Sigmoid colon (tissue), 7 donors: ENCODE data around the gene NR3C2. TPM values are rescaled to one million over a fixed set of nuclear protein-coding genes. Genes with fewer than 3 reads are reported as not detected.

Experiments
- DNase-seq: peaks from one replicate; pipeline ENCODE4 v3.0.0-alpha.2; 2019
- H3K27ac ChIP-seq, 4 donors: fragments of 200-600 bp; sonication (generic); one replicate each; pipeline ENCODE4 v1.5.1; 2016 to 2019; ENCODE audit warnings: mild to moderate bottlenecking in 1 of 4
- H3K27me3 ChIP-seq, 3 donors: fragments of 200-600 bp; sonication (generic); one replicate each; pipeline ENCODE4 v1.5.1; 2019; ENCODE audit warnings: mild to moderate bottlenecking in 1 of 3
- H3K36me3 ChIP-seq, 4 donors: fragments of 200-600 bp; sonication (generic); one replicate each; pipeline ENCODE4 v1.5.1; 2016 to 2019
- H3K4me1 ChIP-seq, 4 donors: fragments of 200-600 bp; sonication (generic); one replicate each; pipeline ENCODE4 v1.5.1; 2017 to 2019
- H3K4me3 ChIP-seq, 4 donors: fragments of 200-600 bp; sonication (generic); one replicate each; pipeline ENCODE4 v1.5.1; 2017 to 2019; ENCODE audit warnings: mild to moderate bottlenecking in 2 of 4, moderate library complexity in 1 of 4
- H3K9me3 ChIP-seq, 4 donors: fragments of 200-600 bp in 3 of 4; sonication (generic) in 3 of 4; one replicate each; pipeline versions ENCODE4 v1.5.1 to v1.6.1; 2013 to 2019
- EP300 ChIP-seq, 4 donors: sonication (generic); formaldehyde crosslinking; IDR thresholded peaks; one replicate each; pipeline ENCODE4 v1.6.1; 2017; ENCODE audit warnings: antibody characterized with exemption in 4 of 4
- POLR2A ChIP-seq, 2 donors: fragments of 450-650 bp; IDR thresholded peaks; one replicate each; pipeline ENCODE4 v1.6.1; 2016; ENCODE audit warnings: antibody characterized with exemption in 2 of 2, mild to moderate bottlenecking in 2 of 2, moderate library complexity in 2 of 2
- POLR2AphosphoS5 ChIP-seq, 4 donors: sonication (generic); formaldehyde crosslinking; IDR thresholded peaks; one replicate each; pipeline ENCODE4 v1.6.1; 2017; ENCODE audit warnings: antibody characterized with exemption in 4 of 4
- WGBS, 2 donors: extraction: QIAGEN DNeasy Blood & Tissue Kit; methylation state at CpG; one replicate each; pipeline ENCODE4 v1.1.7; 2013; 5-methylcytosine and 5-hydroxymethylcytosine counted together
- intact Hi-C: fragments of 100-400 bp; cut with DNase I; formaldehyde crosslinking; loops from one replicate; pipeline ENCODE4 v1.15.1; 2023
- polyA plus RNA-seq, 3 donors: library from polyadenylated mRNA; stranded (reverse); fragments of 200-250 nt; gene quantifications; one replicate each; pipeline ENCODE4 v1.2.3, GENCODE V29; 2013
- total RNA-seq, 4 donors: library from RNA; depleted of rRNA; stranded (reverse); fragments of >200 nt; gene quantifications; one replicate each; pipeline ENCODE4 v1.1.0, GENCODE V29; 2016
- TF ChIP-seq, protein P1 (sequence below), 4 experiments: fragments of 450-650 bp in 3 of 4; fragments of 200-600 bp in 1 of 4; IDR thresholded peaks; one replicate each; pipeline ENCODE4 v1.5.1; 2016 to 2019; ENCODE audit warnings: antibody characterized with exemption in 4 of 4, mild to moderate bottlenecking in 3 of 4, moderate library complexity in 2 of 4
- donor health status: healthy with polysubstance abuse.
- donor health status: Bipolar disorder and iron deficiency.
- donor health status: healthy.

Gene NR3C2
- total and polyA plus RNA-seq, 7 donors: 15.6 to 34.9 (median 23.4) TPM

DNA sequence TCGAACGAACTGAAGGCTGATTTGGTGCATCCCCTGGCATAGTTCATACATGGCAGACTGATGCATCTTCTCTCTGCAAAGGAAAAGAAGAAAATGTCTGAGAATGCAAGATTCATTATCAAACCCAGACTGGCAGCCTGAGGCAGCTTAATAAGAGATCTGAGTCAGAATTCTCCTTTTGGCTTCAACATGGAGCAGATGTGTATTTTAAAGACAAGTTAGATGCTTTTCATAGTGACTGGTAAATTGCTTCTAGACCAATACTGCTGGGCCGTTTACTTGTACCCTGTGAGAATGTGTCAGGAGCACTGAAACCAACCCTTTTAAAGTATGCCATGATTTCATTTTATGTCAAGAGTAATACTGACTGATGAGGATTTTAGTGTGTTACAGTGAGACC lies 322.0 kb downstream of the NR3C2 start:
- peaks cover 0 to 14% (median 9%) of the 10 kb centered on the region in 4 donors for H3K4me1 ChIP-seq
- H3K4me3 ChIP-seq: no peak overlapping the region
- peaks cover 0 to 9% (median 0%) of the 10 kb centered on the region in 4 donors for H3K9me3 ChIP-seq
- no peak overlapping the region for H3K27ac ChIP-seq
- WGBS, 2 donors: 90% methylated on average over 3 of the region's 3 CpGs
- H3K36me3 ChIP-seq: peaks cover 0 to 16% (median 0%) of the 10 kb centered on the region in 4 donors
- DNase-seq: no peak
- H3K27me3 ChIP-seq: no peaks in the 10 kb centered on the region
- TF ChIP-seq, protein P1, sequence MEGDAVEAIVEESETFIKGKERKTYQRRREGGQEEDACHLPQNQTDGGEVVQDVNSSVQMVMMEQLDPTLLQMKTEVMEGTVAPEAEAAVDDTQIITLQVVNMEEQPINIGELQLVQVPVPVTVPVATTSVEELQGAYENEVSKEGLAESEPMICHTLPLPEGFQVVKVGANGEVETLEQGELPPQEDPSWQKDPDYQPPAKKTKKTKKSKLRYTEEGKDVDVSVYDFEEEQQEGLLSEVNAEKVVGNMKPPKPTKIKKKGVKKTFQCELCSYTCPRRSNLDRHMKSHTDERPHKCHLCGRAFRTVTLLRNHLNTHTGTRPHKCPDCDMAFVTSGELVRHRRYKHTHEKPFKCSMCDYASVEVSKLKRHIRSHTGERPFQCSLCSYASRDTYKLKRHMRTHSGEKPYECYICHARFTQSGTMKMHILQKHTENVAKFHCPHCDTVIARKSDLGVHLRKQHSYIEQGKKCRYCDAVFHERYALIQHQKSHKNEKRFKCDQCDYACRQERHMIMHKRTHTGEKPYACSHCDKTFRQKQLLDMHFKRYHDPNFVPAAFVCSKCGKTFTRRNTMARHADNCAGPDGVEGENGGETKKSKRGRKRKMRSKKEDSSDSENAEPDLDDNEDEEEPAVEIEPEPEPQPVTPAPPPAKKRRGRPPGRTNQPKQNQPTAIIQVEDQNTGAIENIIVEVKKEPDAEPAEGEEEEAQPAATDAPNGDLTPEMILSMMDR (IDR thresholded peaks at IDR 0.05): no peak
- no peak for TF ChIP-seq EP300 (IDR thresholded peaks at IDR 0.05)
- TF ChIP-seq POLR2A (IDR thresholded peaks at IDR 0.05): no peak
- no peak for TF ChIP-seq POLR2AphosphoS5 (IDR thresholded peaks at IDR 0.05)
- intact Hi-C loops: no loop called here

DNA sequence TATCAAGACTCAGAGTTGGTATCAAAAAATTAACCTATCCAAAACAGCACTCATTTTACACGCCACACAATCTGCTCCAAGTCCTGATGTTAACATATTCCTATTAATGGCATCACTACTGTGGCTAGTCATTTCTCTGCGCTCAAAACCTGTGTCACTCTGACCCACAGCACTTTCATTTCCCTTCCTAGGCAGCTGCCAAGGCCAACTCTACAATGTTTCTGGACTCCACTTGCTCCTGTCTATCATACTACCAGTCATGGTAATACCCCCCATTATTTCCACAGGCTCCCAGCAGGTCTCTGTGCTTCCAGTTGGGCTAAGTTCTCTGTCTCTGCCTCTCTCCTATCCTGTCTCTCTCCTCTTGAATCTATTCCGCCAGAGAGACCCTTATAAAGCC lies 323.6 kb downstream of the NR3C2 start:
- DNase-seq: no peak
- intact Hi-C loops: no loop called here
- Histone ChIP-seq H3K4me1 (peaks cover 0 to 14% (median 9%) of the 10 kb centered on the region in 4 donors), H3K27ac (no peak overlapping the region), H3K36me3 (peaks cover 0 to 22% (median 0%) of the 10 kb centered on the region in 4 donors), H3K9me3 (peaks cover 0 to 6% (median 0%) of the 10 kb centered on the region in 4 donors), H3K27me3 (no peaks in the 10 kb centered on the region), H3K4me3 (no peak overlapping the region)
- WGBS, 2 donors: 75 to 95% methylated on average over 3 of the region's 3 CpGs
- TF ChIP-seq, protein P1 (IDR thresholded peaks at IDR 0.05): no peak
- no peak for TF ChIP-seq EP300 (IDR thresholded peaks at IDR 0.05)
- TF ChIP-seq POLR2A (IDR thresholded peaks at IDR 0.05): no peak
- TF ChIP-seq POLR2AphosphoS5 (IDR thresholded peaks at IDR 0.05): no peak

DNA sequence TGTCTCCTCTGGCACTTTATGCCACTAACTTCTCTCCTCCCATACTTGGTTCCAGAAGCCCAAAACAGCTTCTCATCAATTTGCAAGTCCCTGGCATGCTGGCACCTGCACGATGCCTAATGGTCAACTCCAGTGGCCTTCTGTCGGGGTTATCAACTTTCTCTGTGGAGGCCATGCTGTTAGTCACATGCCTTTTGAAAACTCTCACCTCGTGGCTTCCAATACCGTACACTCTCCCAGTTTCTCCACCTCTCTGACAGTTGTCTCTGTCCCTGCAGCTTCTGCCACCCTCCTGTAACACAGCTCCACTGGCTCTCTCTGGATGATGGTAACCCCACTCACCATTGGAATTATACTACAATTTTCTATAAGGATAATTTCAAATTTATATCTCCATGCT lies 324.0 kb downstream of the NR3C2 start:
- DNase-seq: no peak
- Histone ChIP-seq H3K36me3 (peaks cover 0 to 27% (median 0%) of the 10 kb centered on the region in 4 donors), H3K4me3 (no peak overlapping the region), H3K9me3 (peaks cover 0 to 1% (median 0%) of the 10 kb centered on the region in 4 donors), H3K4me1 (peaks cover 0 to 14% (median 9%) of the 10 kb centered on the region in 4 donors), H3K27ac (no peak overlapping the region), H3K27me3 (no peaks in the 10 kb centered on the region)
- WGBS, 2 donors: 94% methylated on average over 4 of the region's 4 CpGs
- intact Hi-C loops: no loop called here
- TF ChIP-seq POLR2AphosphoS5 (IDR thresholded peaks at IDR 0.05) (no peak), EP300 (IDR thresholded peaks at IDR 0.05) (no peak), POLR2A (IDR thresholded peaks at IDR 0.05) (no peak)
- TF ChIP-seq, protein P1 (IDR thresholded peaks at IDR 0.05): no peak

DNA sequence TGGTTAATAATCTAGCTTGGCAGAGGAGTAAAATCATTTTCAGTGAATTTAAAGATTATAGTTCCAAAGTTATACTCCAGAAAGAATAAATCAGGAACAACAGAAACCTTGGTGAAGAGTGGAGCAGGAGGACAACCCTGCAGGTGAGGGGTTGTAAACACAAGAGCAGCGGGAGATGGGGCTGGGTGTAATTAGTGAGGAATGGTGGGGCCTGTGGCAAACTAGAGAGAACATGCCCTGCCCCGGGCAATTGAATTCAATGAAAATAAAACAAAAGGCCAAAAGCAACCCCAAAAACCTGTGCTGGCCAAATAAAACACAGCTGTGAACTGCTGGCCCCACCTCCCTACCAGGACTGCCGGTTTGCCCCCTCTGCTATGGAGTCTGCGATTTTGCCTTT lies 325.2 kb downstream of the NR3C2 start:
- H3K9me3 ChIP-seq: no peaks in the 10 kb centered on the region
- no peak overlapping the region for H3K4me3 ChIP-seq
- intact Hi-C loops: no loop called here
- H3K4me1 ChIP-seq: peaks cover 0 to 14% (median 9%) of the 10 kb centered on the region in 4 donors
- WGBS, 2 donors: 94% methylated on average over 4 of the region's 4 CpGs
- no peak overlapping the region for H3K27ac ChIP-seq
- peaks cover 0 to 37% (median 0%) of the 10 kb centered on the region in 4 donors for H3K36me3 ChIP-seq
- no peak for DNase-seq
- TF ChIP-seq POLR2AphosphoS5 (IDR thresholded peaks at IDR 0.05) (no peak), POLR2A (IDR thresholded peaks at IDR 0.05) (no peak), EP300 (IDR thresholded peaks at IDR 0.05) (no peak)
- TF ChIP-seq, protein P1 (IDR thresholded peaks at IDR 0.05): no peak
- no peaks in the 10 kb centered on the region for H3K27me3 ChIP-seq

DNA sequence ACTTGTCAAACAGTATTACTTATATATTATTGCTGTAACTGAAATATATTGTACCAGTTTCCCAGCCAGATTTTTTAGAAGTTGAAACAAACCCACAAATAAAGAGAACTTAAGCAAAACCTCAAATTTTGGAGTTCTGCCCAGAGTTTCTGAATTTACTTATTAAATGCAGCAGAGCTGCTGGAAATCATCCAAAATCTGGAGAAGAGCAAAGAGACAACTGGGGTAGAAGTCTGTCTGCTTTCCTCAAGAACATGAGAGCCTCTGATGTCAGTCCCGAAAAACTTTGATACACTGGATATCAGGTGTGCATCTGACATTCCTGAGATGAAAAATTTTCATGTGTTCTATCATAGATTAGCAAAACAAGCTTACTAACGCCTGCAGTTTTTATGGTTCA lies 325.9 kb downstream of the NR3C2 start:
- Histone ChIP-seq H3K27me3 (no peaks in the 10 kb centered on the region), H3K9me3 (no peaks in the 10 kb centered on the region), H3K27ac (no peak overlapping the region), H3K4me3 (no peak overlapping the region), H3K36me3 (peaks cover 0 to 45% (median 0%) of the 10 kb centered on the region in 4 donors), H3K4me1 (peaks cover 0 to 14% (median 9%) of the 10 kb centered on the region in 4 donors)
- intact Hi-C loops: no loop called here
- TF ChIP-seq, protein P1 (IDR thresholded peaks at IDR 0.05): no peak
- no peak for TF ChIP-seq POLR2A (IDR thresholded peaks at IDR 0.05)
- no peak for TF ChIP-seq POLR2AphosphoS5 (IDR thresholded peaks at IDR 0.05)
- no peak for TF ChIP-seq EP300 (IDR thresholded peaks at IDR 0.05)
- DNase-seq: no peak
- WGBS, 2 donors: 61 to 62% methylated on average over 2 of the region's 2 CpGs
